Neural cell (in vitro differentiated cells): Measurements from ENCODE around the gene OR6J1. TPM values are rescaled to one million over a fixed set of nuclear protein-coding genes. Genes with fewer than 3 reads are reported as not detected.

ENCODE experiments used
- H2AFZ ChIP-seq: fragments of 200-600, 300-800 bp; sonication (generic), shearing (Covaris generic); 2 replicates; pipeline ENCODE4 v1.6.0; 2014; ENCODE audit warnings: low read depth, mild to moderate bottlenecking, antibody characterized with exemption, low read length, moderate library complexity
- H3F3A ChIP-seq: fragments of 200-600 bp; shearing (Covaris generic); 2 replicates; pipeline ENCODE4 v1.6.1; 2016; ENCODE audit warnings: mild to moderate bottlenecking, moderate library complexity, mixed read lengths, antibody characterized with exemption, low read length; ENCODE audit not compliant: insufficient read depth, poor library complexity, severe bottlenecking
- H3K27ac ChIP-seq: fragments of 200-600, 300-800 bp; sonication (generic), shearing (Covaris generic); 2 replicates; pipeline ENCODE4 v1.5.1; 2014; ENCODE audit warnings: mild to moderate bottlenecking, low read length, moderate library complexity
- H3K27me3 ChIP-seq: fragments of 300-800, 200-600 bp; sonication (generic), shearing (Covaris generic); 2 replicates; pipeline ENCODE4 v1.6.0; 2014; ENCODE audit warnings: mild to moderate bottlenecking, low read depth, low read length, moderate library complexity; ENCODE audit not compliant: insufficient read depth
- H3K36me3 ChIP-seq: fragments of 300-800, 200-600 bp; sonication (generic), shearing (Covaris generic); 2 replicates; pipeline ENCODE4 v1.5.1; 2014; ENCODE audit warnings: mild to moderate bottlenecking, antibody characterized with exemption, low read length, moderate library complexity; ENCODE audit not compliant: insufficient read depth
- H3K4me2 ChIP-seq: fragments of 300-800, 200-600 bp; sonication (generic), shearing (Covaris generic); 2 replicates; pipeline ENCODE4 v1.6.0; 2014; ENCODE audit warnings: mild to moderate bottlenecking, low read length
- H3K4me3 ChIP-seq: fragments of 300-800, 200-600 bp; sonication (generic), shearing (Covaris generic); 2 replicates; pipeline ENCODE4 v1.5.1; 2014; ENCODE audit warnings: mild to moderate bottlenecking, low read length, moderate library complexity
- H3K79me2 ChIP-seq: fragments of 200-600 bp; shearing (Covaris generic); replicated peaks from 2 replicates; pipeline ENCODE4 v1.6.0; 2014; ENCODE audit warnings: mild to moderate bottlenecking, low read length, moderate library complexity; ENCODE audit not compliant: insufficient read depth
- H3K9ac ChIP-seq: fragments of 300-800, 200-600 bp; sonication (generic), shearing (Covaris generic); 2 replicates; pipeline ENCODE4 v1.6.1; 2016; ENCODE audit warnings: mild to moderate bottlenecking, low read length, mixed read lengths
- H3K9me2 ChIP-seq: fragments of 200-600 bp; shearing (Covaris generic); 2 replicates; pipeline ENCODE4 v1.6.1; 2016; ENCODE audit warnings: mild to moderate bottlenecking, low read length, mixed read lengths; ENCODE audit not compliant: insufficient read depth
- H3K9me3 ChIP-seq: fragments of 200-600, 300-800 bp; sonication (generic), shearing (Covaris generic); 2 replicates; pipeline ENCODE4 v1.6.1; 2016; ENCODE audit warnings: mild to moderate bottlenecking, mixed run types, low read length, moderate library complexity, mixed read lengths
- H4K20me1 ChIP-seq: fragments of 200-600 bp; shearing (Covaris generic); 2 replicates; pipeline ENCODE4 v1.6.1; 2016; ENCODE audit warnings: mild to moderate bottlenecking, mixed run types; ENCODE audit not compliant: insufficient read depth
- EP300 ChIP-seq: fragments of 450-650 bp; conservative IDR thresholded peaks from 2 replicates; pipeline ENCODE4 v1.6.1; 2014; ENCODE audit warnings: antibody characterized with exemption, mild to moderate bottlenecking, moderate library complexity; ENCODE audit not compliant: poor library complexity, severe bottlenecking
- EZH2 ChIP-seq: fragments of 200-600, 300-800 bp; shearing (Covaris generic), sonication (generic); IDR thresholded peaks from 2 replicates; pipeline ENCODE4 v1.6.1; 2014; ENCODE audit warnings: antibody characterized with exemption, low read length, borderline replicate concordance, mild to moderate bottlenecking; ENCODE audit not compliant: insufficient read depth, poor library complexity, severe bottlenecking
- MXI1 ChIP-seq: fragments of 450-650 bp; conservative IDR thresholded peaks from 2 replicates; pipeline ENCODE4 v1.6.1; 2014; ENCODE audit warnings: antibody characterized with exemption, mild to moderate bottlenecking; ENCODE audit not compliant: poor library complexity, severe bottlenecking
- POLR2AphosphoS5 ChIP-seq: IDR thresholded peaks from 2 replicates; pipeline ENCODE4 v1.6.1; 2012
- RAD21 ChIP-seq: fragments of 450-650 bp; conservative IDR thresholded peaks from 2 replicates; pipeline ENCODE4 v1.6.1; 2014; ENCODE audit warnings: antibody characterized with exemption, mild to moderate bottlenecking, moderate library complexity
- SMC3 ChIP-seq: fragments of 450-650 bp; conservative IDR thresholded peaks from 2 replicates; pipeline ENCODE4 v1.6.1; 2014; ENCODE audit warnings: antibody characterized with exemption, mild to moderate bottlenecking, moderate library complexity; ENCODE audit not compliant: poor library complexity
- TAF1 ChIP-seq: IDR thresholded peaks from 2 replicates; pipeline ENCODE4 v1.6.1; 2012; ENCODE audit warnings: low read depth
- polyA plus RNA-seq: library from polyadenylated mRNA; depleted of rRNA; stranded (reverse); fragments of >200 nt; gene quantifications from 2 replicates; pipeline ENCODE4 v1.2.3, GENCODE V29; 2014
- TF ChIP-seq, protein P1 (sequence below): IDR thresholded peaks from 2 replicates; pipeline ENCODE4 v1.6.1; 2012; ENCODE audit warnings: borderline replicate concordance
- TF ChIP-seq, protein P2 (sequence below): fragments of 450-650 bp; IDR thresholded peaks from 2 replicates; pipeline ENCODE4 v1.5.1; 2014; ENCODE audit warnings: antibody characterized with exemption, mild to moderate bottlenecking, moderate library complexity; ENCODE audit not compliant: poor library complexity, severe bottlenecking

The OR6J1 gene
- polyA plus RNA-seq, 1 donor from 2014 or later: not detected

DNA sequence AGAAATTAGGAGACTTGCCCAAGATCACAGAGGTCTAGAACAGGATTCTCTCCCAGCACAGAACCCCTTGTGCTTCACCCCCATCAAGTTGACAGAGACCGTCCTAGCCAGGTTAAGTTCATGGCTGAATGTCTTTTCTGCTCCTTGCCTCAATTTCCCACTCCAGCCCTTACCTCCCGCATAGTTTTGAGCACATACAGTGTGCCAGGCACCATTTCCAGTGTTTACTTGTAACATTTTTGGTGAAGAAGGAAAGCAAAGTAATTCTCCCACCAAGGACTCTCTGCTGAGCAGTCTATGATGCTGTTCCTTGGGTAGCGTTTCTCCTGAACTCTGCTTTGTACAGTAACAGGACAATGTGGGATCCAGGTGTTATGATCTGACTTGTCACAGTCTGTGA is 44.8 kb downstream of the OR6J1 start:
- Histone ChIP-seq H3K79me2 (peaks cover 3% of the 10 kb centered on the region), H3K9me2 (no peaks in the 10 kb centered on the region), H3K4me3 (peak overlapping the region; percentile 87), H2AFZ (no peak overlapping the region), H3K27me3 (no peaks in the 10 kb centered on the region), H3K9me3 (no peaks in the 10 kb centered on the region), H4K20me1 (no peaks in the 10 kb centered on the region), H3K36me3 (peaks cover 7% of the 10 kb centered on the region), H3K27ac (no peak overlapping the region), H3K9ac (no peak overlapping the region), H3K4me2 (peak overlapping the region; percentile 66), H3F3A (no peaks in the 10 kb centered on the region)
- TF ChIP-seq MXI1 (no peak), POLR2AphosphoS5 (no peak), EZH2 (no peak), RAD21 (no peak), TAF1 (no peak), SMC3 (no peak), EP300 (no peak)
- TF ChIP-seq, protein P1, sequence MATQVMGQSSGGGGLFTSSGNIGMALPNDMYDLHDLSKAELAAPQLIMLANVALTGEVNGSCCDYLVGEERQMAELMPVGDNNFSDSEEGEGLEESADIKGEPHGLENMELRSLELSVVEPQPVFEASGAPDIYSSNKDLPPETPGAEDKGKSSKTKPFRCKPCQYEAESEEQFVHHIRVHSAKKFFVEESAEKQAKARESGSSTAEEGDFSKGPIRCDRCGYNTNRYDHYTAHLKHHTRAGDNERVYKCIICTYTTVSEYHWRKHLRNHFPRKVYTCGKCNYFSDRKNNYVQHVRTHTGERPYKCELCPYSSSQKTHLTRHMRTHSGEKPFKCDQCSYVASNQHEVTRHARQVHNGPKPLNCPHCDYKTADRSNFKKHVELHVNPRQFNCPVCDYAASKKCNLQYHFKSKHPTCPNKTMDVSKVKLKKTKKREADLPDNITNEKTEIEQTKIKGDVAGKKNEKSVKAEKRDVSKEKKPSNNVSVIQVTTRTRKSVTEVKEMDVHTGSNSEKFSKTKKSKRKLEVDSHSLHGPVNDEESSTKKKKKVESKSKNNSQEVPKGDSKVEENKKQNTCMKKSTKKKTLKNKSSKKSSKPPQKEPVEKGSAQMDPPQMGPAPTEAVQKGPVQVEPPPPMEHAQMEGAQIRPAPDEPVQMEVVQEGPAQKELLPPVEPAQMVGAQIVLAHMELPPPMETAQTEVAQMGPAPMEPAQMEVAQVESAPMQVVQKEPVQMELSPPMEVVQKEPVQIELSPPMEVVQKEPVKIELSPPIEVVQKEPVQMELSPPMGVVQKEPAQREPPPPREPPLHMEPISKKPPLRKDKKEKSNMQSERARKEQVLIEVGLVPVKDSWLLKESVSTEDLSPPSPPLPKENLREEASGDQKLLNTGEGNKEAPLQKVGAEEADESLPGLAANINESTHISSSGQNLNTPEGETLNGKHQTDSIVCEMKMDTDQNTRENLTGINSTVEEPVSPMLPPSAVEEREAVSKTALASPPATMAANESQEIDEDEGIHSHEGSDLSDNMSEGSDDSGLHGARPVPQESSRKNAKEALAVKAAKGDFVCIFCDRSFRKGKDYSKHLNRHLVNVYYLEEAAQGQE: no peak
- TF ChIP-seq, protein P2, sequence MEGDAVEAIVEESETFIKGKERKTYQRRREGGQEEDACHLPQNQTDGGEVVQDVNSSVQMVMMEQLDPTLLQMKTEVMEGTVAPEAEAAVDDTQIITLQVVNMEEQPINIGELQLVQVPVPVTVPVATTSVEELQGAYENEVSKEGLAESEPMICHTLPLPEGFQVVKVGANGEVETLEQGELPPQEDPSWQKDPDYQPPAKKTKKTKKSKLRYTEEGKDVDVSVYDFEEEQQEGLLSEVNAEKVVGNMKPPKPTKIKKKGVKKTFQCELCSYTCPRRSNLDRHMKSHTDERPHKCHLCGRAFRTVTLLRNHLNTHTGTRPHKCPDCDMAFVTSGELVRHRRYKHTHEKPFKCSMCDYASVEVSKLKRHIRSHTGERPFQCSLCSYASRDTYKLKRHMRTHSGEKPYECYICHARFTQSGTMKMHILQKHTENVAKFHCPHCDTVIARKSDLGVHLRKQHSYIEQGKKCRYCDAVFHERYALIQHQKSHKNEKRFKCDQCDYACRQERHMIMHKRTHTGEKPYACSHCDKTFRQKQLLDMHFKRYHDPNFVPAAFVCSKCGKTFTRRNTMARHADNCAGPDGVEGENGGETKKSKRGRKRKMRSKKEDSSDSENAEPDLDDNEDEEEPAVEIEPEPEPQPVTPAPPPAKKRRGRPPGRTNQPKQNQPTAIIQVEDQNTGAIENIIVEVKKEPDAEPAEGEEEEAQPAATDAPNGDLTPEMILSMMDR: no peak

DNA sequence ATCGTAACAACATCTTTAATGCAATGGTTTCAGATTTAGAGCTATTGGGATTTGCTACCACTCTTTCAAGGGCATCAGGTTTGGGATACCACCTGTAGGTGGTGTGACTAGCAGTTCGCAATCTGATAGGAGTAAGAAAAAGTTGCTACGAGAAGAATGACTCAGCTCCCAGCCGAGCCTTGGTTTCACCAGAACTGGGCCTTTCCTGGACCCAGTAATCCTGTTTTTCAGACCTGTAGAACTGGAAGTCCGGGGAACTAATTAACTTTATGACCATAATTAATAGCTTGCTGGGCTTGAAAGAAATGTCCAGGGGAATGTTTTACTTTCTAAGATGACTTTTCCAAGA is 45.3 kb downstream of the OR6J1 start:
- Histone ChIP-seq H3K27me3 (no peaks in the 10 kb centered on the region), H3K9me3 (no peaks in the 10 kb centered on the region), H3F3A (no peaks in the 10 kb centered on the region), H3K27ac (peak overlapping the region; percentile 60), H3K36me3 (peaks cover 7% of the 10 kb centered on the region), H3K79me2 (peaks cover 3% of the 10 kb centered on the region), H3K4me2 (peak overlapping the region; percentile 66), H3K4me3 (peak overlapping the region; percentile 87), H2AFZ (peak overlapping the region; percentile 34), H4K20me1 (no peaks in the 10 kb centered on the region), H3K9ac (peak overlapping the region; percentile 71), H3K9me2 (no peaks in the 10 kb centered on the region)
- TF ChIP-seq POLR2AphosphoS5 (no peak), EZH2 (no peak), RAD21 (no peak), MXI1 (no peak), TAF1 (no peak), EP300 (no peak), SMC3 (no peak)
- TF ChIP-seq, protein P1: no peak
- TF ChIP-seq, protein P2: no peak
